Activated CD8-positive, alpha-beta memory T cell treated with anti-CD3 and anti-CD28 coated beads for 48 hours (primary cell): ENCODE results near the gene AUTS2.

Experiments
- DNase-seq, 3 experiments: peaks; one replicate each; pipeline ENCODE4 v3.0.0-alpha.2; 2020; ENCODE audit warnings: low read depth in 2 of 3, low spot score in 2 of 3

Gene AUTS2

GRCh38 chr7:69714886-69715576, 116.8 kb downstream of the AUTS2 start:
- no peak for DNase-seq

- DNase-seq: no peak
Measured at GRCh38 chr7:69717221-69717620, 118.9 kb downstream of the AUTS2 start.

GRCh38 chr7:69719717-69720116, 121.4 kb downstream of the AUTS2 start:
- no peak for DNase-seq

DNA sequence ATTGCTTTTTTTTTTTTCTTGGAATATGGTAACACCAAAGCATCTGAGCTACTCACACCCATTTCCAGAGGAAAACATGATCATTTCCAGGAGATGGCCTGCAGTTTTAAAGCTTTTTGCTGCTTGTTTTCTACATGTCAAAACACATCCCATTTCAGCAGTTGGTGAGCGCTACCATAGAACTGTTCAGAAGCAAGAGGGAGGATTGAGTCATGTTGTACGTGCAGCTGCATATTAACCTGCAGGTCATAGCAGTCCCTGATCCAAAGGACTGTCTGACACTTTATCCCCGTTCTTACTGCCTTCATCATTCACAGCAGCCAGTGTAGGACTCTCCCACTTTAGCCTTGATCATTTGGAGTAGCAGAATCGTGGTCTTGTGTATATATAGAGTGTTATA, 124.6 kb downstream of the AUTS2 start:
- DNase-seq: no peak

DNA sequence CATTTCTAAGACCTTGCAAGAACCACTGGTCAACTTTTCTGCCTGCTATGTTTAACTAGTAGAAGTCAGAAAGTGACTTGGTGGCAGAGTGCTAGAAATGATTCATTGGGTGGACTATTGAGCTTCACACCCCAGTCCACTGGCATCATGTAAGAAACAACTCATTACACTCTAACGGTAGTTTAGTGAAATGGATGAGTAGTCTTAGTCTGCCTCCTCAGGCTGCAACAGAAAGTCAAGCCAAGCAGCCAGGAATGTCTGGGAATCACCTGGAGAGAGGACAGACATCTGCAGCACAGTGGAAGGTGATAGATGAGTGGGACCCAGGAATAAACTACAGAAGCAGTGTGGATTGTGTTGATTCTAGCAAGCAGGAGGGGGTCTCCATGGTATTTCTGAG, 125.4 kb downstream of the AUTS2 start:
- no peak for DNase-seq

DNA sequence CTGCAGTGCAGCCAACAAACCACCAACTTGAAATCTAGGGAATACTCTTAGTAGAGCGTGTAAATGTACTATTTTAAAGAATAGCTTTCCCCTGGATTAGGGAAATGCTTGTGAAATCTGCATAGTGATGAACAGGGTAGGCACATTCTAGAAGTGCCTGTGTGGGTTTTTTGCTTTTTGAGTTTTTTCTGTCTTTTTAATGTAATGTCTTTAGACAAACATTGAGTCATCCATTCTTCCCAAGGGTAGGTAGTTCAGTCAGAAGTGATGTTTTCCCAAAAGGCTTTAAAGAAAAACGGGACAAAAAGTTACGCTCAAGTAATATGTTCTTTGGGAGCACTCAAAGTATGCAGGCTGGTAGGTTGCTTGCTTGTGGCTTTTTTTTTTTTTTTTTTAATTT, 130.0 kb downstream of the AUTS2 start:
- DNase-seq: no peak

DNA sequence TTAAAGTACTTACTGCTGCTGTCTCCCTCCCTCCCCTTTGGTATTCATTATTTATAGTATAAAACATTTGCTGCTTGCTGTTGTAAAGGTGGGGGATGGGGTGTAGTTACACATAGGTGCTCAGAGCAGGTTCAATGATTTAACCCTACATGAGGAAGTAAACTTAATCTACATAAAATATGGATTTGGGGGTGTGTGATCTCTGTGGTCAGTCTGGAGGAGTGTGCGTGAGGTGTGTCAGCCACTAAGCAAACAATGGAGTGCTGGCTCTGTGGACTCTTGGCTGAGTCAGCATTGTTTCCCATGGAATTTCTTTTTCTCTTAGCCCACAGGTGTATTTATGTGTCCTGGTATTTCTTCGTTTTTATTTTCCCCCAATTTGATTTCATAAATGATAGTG, 133.9 kb downstream of the AUTS2 start:
- no peak for DNase-seq

DNA sequence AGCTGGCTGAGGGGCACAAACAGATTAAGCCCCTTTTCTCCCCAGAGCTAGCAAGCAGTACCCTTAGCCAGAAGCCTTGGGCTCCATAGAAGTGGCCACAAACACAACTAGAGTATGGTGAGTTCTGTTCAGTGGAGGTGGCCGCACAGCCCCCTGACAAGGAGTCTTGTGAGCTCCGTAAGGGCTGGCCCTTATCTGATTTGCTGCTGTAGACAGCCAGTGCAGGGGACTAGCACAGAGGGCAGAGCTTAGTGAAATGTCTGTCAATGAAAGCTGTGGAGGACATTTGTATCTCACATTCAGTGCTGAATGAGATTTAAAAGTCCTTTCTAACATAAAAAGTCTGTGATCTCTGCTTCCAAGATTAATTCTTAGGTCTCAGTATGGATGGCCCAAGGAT, 137.3 kb downstream of the AUTS2 start:
- DNase-seq: no peak

DNA sequence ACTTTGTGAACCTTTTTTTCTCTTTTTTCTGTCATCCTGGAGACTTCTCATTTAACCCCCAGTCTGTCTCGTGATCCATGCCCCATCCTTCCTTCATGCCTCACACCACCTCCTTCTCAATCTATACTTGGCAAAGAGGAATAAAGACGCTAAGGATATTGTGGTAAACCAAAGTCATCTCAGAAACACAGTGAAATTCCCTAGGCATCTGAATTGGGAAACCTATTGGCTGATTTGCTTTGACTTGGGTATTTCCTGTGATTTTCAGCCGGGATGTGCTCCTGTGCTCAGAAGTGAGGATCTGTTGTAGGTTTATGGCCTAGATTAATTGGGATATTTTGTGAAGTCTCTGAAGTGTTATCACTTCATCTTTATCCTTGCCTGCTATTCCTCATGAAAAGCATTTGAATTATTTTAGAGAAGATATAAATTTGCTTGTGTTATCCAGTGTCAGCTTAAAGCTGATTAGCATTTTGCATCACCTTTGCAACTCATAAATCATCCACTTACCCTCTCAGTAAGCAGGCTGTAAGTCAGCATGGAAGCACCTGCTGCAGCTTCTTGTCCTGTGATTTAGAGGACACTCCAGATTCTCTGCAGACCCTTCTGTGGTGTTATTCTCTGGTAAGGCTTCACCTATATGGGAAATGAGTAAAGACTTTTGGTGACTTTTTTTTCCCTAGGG, 138.0 kb downstream of the AUTS2 start:
- no peak for DNase-seq

GRCh38 chr7:69738396-69738951, 140.2 kb downstream of the AUTS2 start:
- no peak for DNase-seq

GRCh38 chr7:69739190-69739589, 140.9 kb downstream of the AUTS2 start:
- peak in 1 of 3 experiments; percentile 2 for DNase-seq

DNA sequence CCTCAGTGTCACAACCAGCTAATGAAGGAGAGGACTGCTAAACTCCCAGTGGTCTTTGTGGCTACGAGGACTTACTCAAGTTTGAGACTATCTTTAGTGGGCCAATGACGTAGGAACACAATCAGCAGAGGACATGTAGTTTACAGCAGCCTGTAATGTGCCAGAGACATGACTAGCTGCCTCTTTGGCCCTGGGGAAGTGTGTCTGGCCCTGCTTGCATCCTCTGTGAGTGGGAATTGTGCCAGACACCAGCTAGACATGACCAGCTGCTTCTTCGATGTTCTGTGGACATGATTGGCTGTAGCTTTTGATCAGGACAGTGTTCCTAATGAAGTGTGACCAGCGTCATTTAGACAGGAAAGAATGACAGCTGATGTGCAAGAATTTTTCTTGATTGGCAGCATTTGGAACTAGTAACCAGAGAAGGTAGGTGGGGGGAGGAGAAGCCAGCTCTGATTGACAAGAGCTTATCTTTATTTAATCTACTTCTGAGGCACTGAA, 141.7 kb downstream of the AUTS2 start:
- DNase-seq: no peak

DNA sequence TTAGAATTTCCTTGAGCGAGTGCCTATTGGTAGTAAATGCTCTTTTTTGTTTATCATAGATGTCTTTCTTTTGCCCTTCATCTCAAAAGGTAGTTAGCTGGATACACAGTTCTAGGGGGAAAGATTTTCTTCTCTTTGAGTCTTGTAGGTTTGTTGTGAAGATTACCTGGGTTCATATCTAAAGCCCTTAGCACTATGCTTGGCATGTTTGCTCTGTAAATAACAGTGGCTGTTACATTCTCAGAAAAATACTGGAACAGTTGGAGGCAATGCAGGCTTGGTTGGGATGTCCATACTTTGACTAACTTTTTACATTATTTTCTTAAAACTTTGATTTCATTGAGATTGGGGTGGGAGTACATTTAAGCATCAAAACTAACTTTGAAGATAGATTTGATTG, 144.0 kb downstream of the AUTS2 start:
- no peak for DNase-seq

GRCh38 chr7:69743436-69743835, 145.2 kb downstream of the AUTS2 start:
- no peak for DNase-seq

- DNase-seq: no peak
Measured at GRCh38 chr7:69744026-69744425, 145.8 kb downstream of the AUTS2 start.

- DNase-seq: no peak
Measured at GRCh38 chr7:69746383-69746782, 148.1 kb downstream of the AUTS2 start.

DNA sequence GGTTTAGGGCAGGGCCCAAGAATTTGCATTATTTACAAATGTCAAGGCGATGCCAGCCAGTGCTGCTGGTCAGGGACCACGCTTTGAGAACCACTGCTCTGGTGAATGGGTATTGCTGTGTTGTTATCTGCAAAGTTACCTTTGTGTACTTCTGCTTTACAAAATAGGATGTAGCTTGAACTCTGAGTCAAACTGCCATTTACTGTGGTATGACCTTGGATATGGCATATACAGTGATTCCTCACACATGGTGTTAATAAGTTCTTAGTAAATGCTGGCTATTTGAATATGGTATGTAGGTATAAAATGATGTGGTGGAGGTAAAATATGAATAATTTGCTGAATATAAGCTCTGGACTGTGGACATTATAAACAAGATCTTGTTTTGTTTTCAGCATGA, 148.9 kb downstream of the AUTS2 start:
- DNase-seq: no peak

- no peak for DNase-seq
Measured at GRCh38 chr7:69748530-69748929, 150.3 kb downstream of the AUTS2 start.

DNA sequence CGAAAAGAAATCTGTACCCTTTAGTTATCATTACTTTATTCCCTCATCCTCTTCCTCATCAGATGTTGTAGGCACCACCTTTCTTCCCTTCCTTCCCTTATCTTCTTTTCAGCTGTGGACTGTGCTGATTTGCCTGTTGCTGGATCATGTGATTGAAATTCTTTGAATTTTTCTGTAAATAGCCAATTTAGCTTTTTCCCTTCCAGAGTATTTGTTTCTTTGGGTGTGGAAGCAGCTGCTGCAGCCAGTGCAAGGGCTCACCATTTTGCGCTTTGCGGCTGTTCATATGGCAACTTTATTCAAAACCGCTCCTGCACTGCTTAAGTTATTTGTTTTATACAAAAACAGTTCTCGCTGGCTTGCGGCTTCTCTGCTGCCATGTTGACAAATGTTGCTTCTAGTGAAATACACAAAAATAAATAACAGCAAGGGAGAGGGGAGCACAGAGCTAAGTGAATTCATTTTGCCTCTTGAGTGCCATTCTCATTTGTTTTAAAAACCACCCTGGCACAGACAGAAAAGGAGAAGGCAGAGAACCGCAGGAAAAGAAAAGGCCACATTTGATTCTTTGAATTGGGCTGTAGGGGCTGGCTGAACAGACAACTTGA, 151.2 kb downstream of the AUTS2 start:
- no peak for DNase-seq

- DNase-seq: no peak
Measured at GRCh38 chr7:69749994-69750393, 151.7 kb downstream of the AUTS2 start.

DNA sequence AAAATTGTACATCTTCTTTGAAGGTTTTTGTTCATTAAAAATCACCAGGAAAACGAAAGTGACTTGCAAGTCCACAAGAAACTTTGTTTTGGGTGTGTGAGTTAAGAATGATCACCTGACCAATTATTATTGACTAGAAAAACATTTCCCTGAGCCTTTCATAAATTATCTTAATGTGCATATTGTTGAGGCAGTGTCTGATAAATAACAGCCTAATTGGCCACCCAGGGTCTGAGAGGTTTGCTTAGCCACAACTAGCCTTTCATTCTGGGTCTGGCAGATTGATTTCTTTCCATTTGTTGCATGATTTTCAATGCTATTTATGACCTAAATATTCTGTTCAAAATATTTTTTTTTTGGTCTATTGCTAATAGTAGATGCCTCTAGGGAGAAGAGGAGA, 152.8 kb downstream of the AUTS2 start:
- DNase-seq: no peak

DNA sequence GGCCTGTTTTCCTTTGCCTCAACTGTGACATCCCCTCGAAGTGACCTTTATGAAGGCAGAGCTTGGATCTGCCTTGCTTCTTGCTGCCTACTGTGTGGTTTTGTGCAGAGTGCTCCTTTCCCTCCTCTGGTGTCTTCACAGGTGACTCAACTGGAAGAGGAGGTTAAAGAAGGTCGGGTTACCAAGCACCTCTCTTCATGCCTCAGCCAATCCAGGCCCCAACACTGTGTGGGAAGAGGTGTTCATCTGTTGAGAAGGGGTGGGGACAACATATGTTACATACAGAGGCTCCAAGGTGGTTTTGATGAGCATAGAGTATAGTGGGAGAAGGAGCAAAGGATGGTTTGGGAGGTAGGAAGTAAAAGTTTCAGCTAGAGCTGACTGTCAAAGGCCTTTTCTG, 155.7 kb downstream of the AUTS2 start:
- DNase-seq: no peak
